Measurements from ENCODE around the gene SETX.

The SETX gene

DNA sequence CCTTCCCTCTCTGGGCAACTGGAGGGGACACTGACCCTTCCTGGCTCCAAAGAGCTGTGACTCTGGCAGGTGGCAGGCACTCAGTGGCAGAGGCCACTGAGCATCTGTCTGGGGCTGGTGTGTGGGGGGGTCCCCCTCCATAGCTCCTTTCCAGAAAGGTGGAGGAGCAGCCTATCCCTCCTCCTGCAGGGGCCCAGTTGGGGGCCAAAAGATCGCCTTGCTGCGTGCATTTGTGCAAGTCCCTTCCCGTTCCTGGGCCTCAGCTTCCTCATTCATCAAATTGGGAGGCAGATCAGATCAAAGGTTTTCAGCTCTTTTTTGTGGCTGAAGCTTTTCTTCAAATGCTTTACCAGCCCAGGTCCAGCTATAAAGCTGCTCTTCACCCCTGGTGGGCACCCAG, 115.3 kb downstream of the SETX start:
- no peak for DNase-seq

DNA sequence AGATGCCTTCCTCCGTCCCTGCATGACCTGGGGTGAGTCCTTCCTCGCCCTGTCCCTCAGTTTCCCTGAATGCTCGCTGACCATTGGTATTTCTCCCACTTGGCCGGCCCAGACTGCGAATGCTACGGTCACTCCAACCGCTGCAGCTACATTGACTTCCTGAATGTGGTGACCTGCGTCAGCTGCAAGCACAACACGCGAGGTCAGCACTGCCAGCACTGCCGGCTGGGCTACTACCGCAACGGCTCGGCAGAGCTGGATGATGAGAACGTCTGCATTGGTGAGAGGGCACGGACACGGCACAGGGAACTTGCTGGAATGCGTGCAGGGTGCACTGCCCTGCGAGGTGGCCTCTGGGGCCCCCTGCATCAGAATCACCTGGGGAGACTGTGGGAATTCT, 115.8 kb downstream of the SETX start:
- no peak for DNase-seq

DNA sequence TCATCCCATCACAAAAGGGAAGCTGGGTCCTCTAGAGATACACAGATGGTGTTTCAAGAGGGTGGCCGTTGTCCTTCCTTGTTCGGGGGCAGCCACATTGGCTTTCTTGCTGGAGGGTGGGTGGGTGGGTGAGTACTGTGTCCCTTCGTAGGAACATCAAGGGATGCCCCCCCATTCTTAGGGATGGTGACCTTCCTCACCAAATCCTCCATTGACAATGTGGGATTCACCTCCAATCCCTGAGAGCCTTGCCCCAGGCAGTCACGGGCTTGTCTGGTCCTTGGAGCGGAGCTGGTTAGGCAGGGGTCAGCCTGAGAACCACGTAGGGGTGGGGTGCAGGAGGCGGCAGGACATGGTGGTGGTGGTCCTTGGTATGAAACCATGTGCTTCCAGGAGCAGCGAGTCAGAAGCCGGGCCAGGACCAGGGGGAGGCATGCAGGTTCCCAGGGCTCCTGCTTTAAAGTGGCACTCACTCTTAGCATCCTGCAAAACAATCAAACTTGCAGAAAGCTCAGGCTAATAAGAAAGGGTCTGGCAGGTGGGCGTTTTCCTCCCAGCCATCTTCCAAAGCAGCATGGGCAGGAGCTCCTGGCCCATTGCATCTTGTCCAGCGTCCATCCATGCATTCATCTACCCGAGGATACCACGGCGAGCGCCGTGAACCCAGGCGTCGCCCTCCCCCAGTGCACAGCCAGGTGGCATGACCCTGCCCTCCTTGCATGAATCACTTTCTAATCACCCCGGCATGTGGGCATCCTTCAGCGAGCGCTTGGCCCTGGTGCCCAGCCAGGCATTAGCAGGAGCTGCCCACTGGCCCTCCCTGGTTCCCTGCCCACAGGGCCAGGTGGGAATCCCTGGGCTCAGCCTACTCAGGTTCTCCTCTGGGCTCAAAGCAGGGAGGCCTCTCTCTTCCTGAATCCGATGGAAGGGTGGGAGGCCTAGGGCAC, 116.5 kb downstream of the SETX start:
- no peak for DNase-seq

DNA sequence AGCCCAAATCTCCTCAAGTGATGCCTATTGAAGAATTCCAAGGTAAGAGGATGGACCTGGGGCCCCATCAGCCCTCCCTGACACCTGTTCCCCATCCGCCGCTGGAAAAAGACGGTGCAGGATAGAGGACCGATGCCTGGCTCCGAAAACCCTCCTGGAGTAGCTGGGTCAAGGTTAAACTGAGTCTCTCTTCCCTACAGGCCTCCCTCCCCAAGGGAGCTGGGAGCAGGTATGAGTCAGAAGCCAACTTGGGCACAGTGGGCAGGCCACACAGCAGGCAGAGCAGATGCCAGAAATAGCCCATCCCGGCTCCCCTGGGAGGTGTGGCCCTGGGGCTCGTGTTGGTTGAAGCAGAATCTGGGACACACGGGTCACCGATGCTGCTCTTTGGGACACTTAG, 117.3 kb downstream of the SETX start:
- DNase-seq = no peak

DNA sequence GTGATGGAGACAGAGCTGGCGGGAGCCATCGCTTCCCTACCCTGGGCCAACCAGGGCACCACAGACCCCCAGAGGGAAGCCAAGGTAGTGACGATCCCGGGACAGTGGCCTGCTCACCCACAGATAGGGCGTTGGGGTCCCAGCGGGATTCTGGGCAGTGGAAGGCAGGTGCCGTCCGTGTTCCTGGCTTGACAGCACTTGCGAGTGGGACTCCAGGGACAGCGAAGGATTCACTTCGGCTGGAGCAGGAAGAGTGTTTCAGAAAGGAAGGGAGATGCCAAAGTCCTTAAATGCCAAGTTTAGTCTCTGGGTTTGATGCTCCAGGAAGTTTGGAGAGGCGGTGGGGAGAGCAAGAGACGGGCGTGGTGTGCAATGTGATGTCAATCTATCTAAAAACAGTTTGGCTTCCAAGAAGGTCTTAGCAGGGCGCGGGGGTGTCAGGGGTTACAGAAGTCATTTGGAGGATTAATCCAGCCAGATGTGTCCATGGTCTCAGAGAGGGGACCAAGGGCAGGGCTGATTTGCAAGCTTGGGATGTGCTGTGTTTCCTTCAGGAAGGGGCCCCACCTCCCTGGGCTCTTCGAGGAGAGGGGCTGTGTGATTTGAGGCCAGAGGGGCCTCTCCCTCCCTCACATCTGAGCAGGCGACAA, 118.0 kb downstream of the SETX start:
- no peak for DNase-seq

DNA sequence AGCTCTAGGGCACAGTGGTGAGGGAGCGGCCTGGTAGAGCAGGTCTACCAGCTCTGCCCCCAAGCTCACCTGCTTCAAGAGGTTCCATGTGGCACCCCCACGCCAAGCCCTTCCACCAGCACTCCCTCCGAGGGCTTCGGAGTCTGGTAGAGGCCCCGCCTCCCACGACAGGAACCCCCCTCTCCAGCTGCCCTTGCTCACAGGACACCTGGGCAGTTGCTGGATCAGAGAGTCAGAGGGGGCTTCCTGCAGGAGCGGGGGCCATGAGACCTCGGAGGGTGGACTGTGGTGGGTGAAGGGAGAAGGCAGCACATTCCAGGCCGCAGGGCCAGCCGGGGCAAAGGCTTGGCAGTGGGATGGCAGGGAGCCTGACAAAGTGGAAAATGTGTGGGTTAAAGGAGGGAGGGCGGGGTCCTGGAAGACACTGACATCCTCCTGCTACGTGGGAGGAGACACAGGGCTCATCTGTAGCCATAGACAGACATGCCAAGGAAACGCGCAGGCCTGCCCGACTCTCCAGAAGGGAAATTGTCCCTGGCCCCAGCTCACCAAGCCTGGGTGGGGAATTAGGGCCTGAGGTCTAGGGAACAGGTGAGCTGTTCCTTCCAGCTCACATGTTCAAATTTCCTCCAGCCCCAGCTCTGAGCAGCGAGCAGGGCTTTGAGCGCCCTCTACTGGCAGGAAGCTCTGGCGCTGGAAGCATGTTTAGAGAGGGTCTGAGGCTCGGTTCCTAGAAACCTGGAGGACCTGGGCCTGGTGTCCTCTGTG, 118.7 kb downstream of the SETX start:
- DNase-seq = peak; percentile 81

DNA sequence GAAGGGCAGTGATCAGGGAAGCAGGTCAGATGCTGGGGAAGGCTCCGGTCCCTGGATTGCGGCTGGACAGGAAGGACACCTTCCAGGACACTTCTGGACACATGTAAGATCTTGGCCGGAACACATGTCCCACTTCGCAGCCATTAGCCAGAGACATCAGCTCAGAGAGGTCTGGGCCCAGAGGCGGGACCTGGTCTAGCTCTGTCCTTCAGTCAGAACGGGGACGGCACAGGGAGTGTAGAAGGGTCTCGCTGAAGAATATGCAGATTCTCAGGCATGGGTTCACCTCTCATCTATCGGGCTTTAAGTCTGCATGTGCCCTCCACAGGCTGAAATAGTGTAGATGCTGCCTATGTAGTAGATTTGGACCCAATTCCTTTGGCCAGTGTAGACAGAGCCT, 119.7 kb downstream of the SETX start:
- no peak for DNase-seq

DNA sequence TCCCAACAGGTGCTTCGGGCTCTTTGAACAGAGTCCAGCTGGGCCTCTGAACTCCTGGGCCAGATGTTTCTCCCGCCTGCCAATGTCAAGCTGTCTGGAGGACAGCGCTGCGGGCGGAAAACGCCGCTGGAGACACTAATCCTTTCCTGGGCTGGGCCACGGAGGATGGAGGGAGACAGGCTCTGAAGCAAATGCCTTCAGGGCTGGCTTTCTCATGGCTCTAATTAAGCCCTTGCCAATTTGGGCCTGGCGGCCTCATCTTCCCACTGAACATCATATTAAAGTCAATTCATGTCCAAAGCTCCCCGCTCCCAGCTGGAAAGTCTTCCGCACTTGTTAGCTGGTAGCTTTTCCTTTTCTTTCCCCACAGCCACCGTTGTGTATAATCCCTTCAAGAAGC, 120.3 kb downstream of the SETX start:
- DNase-seq = no peak

DNA sequence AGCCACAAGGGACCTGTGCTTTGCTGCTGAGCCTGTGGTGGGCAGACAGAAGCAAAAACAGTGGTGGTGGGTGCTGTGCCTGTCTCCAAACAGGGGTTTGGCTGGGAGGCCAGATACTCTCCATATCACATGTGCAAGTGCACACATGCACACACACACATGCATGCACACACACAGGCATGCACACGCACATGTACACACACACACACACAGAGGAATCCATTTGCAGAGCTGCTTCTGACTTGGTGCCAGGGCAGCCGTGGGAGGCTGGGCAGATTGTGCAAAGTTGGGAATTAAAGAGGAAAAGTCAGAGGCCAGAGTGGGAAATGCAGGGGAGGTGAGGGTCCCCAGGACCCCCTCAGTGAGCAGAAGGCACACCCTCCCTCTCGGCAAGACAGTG, 121.6 kb downstream of the SETX start:
- DNase-seq = no peak

DNA sequence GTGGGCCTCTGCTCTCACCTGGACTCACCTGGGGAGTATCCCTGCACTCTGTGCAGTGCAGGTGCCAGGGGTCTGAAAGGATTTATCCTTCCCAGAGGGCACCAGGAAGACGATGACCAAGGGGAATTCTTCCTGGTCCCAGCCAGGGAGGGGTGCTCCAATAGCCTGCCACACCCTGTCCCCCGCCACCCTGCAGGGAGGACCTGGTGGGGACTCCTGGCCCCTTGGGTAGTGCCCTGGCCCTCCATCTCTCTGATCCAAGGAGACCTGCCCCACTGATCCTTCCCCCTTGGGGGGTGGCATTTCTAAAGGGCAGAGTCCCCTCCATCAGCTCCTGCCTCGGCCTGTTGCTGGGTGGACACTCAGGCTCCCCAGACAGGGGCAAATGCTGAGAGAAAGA, 122.3 kb downstream of the SETX start:
- DNase-seq = no peak

DNA sequence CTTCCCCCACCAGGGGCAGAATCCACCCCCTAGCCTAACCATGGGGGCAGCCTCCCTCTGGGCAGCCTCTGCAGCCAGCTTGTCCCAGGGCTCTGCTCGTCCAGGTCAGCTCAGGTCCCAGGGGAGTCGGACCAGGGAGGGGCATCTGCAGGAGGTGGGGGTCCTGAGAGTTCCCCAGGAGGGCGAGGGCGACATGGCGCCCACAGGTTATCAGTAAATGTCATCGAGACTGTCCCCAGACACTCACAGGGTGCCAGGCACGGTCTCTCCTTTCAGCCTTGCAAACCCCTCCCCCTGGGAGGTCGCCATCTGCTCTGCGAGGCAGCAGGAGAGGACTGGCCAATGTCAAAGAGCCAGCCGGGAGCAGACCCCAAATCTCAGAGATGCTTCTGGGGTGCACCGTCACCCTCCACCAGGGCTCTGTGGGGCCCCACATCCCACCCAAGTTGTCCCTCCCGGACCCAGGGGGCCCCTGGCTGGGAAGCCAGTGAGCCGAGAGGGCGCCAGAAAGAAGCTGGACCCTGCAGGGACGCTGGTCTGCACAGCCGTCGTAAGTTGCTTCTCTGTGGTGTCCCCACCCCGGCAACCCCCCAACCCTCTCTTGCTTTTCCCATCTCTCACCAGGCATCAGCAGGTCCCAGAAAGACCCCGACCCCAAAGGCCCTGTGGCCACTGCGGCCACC, 123.6 kb downstream of the SETX start:
- DNase-seq = no peak

DNA sequence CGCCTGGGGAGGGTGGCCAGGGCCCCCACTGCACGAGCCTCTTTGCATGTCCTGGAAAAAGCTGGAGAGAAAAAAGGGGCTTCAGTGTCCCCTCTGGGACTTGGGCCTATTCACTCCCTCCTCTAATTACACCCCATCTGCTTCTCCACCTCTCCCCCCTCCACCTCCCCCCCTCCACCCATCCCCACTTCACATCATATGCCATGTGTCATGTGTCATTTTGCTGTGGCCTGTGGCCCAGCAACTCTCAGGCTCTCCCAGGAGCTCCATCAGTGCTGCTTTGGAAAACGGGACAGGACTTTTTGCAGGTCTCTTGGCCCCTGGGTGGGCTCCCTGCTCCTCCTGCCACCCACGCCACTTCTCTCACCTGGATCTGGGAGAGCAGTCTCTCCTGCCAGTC, 124.2 kb downstream of the SETX start:
- no peak for DNase-seq

DNA sequence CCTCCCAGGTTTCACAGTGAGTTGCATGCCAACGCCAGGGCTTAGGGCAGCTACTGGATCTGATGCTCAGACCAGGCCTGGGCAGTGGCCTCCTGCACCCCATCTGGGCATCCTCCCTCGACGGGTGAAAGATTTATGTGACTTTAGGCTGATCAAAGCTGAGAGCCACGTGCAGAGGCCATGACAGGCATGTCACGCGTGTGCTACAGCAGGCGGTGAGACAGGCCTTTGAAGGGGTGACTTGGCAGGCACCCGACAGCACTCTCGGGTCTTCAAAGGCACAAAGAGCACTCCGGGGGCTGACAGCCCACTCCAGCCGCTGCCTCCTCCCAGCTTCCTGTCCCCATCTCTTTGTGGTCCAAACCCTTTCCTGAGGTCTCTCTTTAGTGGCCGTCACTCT, 126.7 kb downstream of the SETX start:
- no peak for DNase-seq

DNA sequence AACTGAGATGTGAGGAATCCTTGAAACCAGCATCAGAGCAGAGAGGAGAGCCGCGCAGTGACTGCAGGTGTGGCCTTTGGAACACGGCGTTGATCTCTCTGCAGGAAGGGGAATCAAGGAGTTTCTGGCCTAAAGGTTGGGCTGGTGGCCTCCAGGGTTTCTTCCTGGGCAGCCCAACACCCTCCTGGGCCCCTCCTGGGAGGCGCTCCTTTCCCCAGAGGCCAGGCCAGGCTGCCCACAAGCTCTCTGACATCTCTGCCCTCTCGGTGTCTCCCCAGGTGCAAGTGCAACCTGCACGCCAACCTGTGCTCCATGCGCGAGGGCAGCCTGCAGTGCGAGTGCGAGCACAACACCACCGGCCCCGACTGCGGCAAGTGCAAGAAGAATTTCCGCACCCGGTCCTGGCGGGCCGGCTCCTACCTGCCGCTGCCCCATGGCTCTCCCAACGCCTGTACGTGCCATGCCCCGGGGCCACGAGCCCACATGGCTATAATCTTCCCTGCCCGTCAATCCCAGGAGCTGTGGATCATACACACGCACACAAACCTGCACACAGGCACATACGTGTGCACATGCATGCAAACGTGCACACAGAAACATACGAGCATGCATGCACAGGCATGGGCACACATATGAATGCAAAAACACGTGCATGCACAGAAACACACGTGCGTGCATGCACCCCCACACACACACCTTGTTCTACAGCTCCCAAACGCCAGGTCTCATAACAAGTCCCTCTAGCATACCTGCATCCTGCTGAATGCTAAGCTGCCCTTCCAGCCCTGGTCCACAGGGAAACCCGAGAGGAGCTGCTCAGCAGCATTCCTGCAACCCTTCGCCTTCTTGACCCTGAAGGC, 128.0 kb downstream of the SETX start:
- DNase-seq = no peak

DNA sequence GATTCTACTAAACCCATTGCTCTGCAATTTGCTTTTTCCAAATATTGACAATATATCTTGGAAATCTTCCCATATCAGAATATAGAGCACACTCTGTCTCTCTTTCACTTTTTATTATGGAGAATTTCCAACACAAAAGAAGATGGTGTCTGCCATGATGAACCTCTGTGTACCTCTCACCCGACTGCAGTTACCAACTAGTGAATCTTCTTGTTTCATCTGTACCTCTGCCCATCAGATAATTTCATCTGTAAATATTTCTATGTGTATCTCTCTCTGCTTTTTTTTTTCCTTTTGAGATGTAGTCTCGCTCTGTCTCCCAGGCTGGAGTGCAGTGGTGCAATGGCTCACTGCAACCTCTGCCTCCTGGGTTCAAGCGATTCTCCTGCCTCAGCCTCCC, 130.1 kb downstream of the SETX start:
- no peak for DNase-seq

DNA sequence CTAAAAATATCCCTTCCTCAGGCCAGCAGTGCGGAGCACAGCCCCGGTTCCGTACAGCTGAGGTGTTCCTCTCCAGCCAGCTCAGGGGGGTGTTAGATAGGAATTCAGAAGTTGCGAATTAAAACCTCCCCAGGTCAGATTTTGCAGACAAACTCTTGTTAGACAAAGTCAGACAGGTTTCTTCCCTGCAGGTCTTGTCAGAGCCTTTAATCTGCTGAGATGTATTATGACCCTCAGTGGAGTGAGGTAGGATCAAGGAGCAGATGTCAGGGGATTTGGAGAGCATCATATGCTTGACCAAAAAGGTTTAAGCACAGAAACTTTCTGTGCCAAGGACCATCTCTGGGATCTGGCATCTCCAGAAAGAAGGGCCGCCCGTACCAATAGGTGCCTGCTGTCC, 132.8 kb downstream of the SETX start:
- DNase-seq = no peak

DNA sequence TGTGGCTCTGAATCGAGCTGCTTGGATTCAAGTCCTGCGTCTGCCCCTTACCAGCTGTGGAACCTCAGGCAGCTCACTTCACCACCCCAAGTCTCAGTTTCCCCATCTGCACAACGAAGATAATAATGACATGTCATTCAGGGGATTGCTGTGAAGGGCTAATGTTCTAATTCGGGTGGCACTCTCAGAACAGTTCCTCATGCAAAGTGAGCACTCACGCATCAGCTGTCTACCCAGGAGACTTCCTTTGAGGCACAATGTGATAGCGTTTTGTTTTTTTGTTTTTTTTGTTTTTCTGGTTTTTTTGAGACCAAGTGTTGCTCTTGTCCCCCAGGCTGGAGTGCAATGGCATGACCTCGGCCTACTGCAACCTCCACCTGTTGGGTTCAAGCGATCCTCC, 136.6 kb downstream of the SETX start:
- no peak for DNase-seq

DNA sequence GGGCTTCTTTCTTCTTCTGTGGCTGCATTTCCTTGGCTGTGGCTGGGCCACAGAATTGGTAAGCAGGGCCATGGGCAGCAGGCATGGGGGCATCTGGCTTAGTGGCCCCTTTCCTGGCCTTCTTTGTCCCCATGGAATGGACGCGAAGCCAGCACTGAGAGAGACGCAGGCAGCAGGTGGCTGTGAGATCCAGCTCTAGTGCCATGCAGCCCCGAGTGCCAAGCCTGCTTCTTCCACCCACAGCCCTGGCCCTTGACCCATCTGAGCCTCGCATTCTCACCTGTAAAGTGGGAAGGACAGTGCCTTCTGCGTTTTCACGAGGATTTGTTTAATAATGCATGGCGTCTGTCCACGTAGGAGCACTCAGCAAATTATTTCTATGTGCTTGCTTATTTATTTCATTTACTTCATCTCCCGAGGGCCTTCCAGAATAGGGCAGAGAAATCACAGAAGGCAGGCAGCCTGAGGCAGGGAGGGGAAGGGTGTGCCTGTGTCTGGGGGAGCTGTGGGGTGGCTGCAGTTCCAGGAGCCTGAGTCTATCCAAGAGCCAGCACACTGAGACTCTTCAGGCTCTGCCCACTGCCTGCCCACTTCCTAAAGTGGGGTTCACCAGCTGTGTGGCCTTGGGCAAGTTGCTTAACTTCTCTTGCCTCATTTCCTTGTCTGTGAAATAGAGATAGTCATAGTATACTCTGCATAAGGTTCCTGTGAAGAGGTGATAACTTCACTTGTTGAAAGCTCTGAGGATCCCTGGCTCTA, 137.7 kb downstream of the SETX start:
- no peak for DNase-seq

DNA sequence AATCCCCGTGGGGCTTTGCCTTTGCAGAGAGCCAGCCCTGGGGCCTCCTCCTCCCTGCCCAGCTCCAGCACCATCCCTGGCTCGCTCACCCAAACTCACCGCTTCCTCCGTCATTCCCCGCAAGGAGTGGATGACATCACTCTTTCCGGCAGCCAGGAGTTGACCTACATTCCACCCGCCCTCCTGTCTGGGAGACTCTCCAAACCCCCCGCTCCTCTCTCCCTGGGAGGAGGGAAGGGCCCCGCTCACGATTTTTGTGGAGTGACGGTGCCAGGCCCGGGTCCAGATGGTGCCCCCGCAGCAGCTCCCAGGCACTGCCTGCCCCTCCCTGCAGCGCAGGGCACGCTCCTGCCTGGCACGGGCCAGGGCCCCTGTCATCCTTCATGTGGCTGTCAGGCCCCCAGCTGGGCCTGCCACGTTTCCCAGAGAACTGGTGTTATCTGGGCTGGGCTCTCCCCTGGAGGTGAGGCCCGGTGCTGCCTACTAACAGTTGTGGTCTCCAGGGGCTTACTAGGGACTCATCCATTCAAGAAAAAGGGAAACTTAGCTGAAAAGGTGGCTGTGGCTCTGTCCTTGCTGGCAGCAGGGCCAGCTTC, 140.7 kb downstream of the SETX start:
- no peak for DNase-seq

DNA sequence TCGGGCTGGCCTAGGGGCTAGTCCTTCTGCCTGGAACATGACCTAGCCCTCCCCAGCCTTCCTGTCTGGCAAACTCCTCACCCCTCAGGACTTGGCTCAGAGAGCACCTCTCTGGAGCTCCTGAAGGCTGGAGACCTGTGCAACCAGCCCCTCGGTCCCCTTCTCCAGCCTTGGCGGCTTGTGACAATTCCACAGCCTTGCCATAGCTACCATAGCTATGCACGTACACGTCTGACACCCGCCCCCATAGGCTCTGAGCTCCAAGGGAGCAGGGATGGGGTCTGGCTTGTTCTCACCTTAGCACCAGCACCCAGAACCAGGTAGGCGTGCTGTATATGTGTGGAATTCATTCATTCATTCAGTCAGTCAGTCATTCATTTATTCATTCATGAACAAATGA, 143.2 kb downstream of the SETX start:
- DNase-seq = no peak
